Mesenchymal stem cell (in vitro differentiated cells and primary cell): ENCODE measurements around the gene UBQLN1.
"Not testable (repeated sequence)": the region's sequence is repeated elsewhere in the genome, so short reads cannot be mapped to it uniquely, and the experiment has no call there.

ENCODE experiments used
- DNase-seq: peaks from one replicate; pipeline ENCODE4 v3.0.0-alpha.2; 2013
- H2AFZ ChIP-seq: one replicate; pipeline ENCODE4 v1.6.1; 2013; ENCODE audit warnings: low read depth, mild to moderate bottlenecking, control low read depth, inconsistent platforms, low read length, moderate library complexity
- H2AK5ac ChIP-seq: 2 replicates; pipeline ENCODE4 v1.6.1; 2013; ENCODE audit warnings: low read length, moderate library complexity, mild to moderate bottlenecking, inconsistent platforms; ENCODE audit not compliant: severe bottlenecking
- H2BK120ac ChIP-seq: one replicate; pipeline ENCODE4 v1.6.1; 2013; ENCODE audit warnings: low read depth, mild to moderate bottlenecking, inconsistent platforms, low read length, moderate library complexity
- H2BK12ac ChIP-seq, 2 experiments: one replicate each; pipeline ENCODE4 v1.6.1; 2013; ENCODE audit warnings: inconsistent platforms in 2 of 2, low read length in 2 of 2, mild to moderate bottlenecking in 2 of 2, moderate library complexity in 2 of 2, control low read depth in 1 of 2
- H2BK15ac ChIP-seq: one replicate; pipeline ENCODE4 v1.6.1; 2013; ENCODE audit warnings: mild to moderate bottlenecking, low read depth, inconsistent platforms; ENCODE audit not compliant: poor library complexity, severe bottlenecking
- H2BK5ac ChIP-seq: 2 replicates; pipeline ENCODE4 v1.6.1; 2013; ENCODE audit warnings: low read depth, mild to moderate bottlenecking, low read length, control low read depth, inconsistent platforms; ENCODE audit not compliant: poor library complexity, severe bottlenecking
- H3K14ac ChIP-seq, 2 experiments: one replicate each; pipeline ENCODE4 v1.6.1; 2013; ENCODE audit warnings: inconsistent platforms in 2 of 2, low read length in 2 of 2, control low read depth in 1 of 2, mild to moderate bottlenecking in 1 of 2, moderate library complexity in 1 of 2
- H3K18ac ChIP-seq, 2 experiments: one replicate each; pipeline ENCODE4 v1.6.1; 2013; ENCODE audit warnings: inconsistent platforms in 2 of 2, low read length in 2 of 2, control low read depth in 1 of 2, low read depth in 1 of 2, mild to moderate bottlenecking in 1 of 2
- H3K23ac ChIP-seq, 2 experiments: one replicate each; pipeline ENCODE4 v1.6.1; 2013; ENCODE audit warnings: inconsistent platforms in 2 of 2, low read length in 2 of 2, mild to moderate bottlenecking in 2 of 2, moderate library complexity in 2 of 2, control low read depth in 1 of 2
- H3K27ac ChIP-seq: 2 replicates; pipeline ENCODE4 v1.5.1; 2013; ENCODE audit warnings: mild to moderate bottlenecking, moderate library complexity, low read length, control low read depth, inconsistent platforms; ENCODE audit not compliant: poor library complexity, severe bottlenecking
- H3K27me3 ChIP-seq, 2 experiments: 2 replicates each; pipeline versions ENCODE4 v1.6.1 to v1.7.0; 2013; ENCODE audit warnings: low read length in 2 of 2, mild to moderate bottlenecking in 2 of 2, moderate library complexity in 2 of 2, control low read depth in 1 of 2, inconsistent platforms in 1 of 2; ENCODE audit not compliant: control insufficient read depth in 1 of 2, insufficient read depth in 1 of 2
- H3K36me3 ChIP-seq, 2 experiments: 2 replicates each; pipeline versions ENCODE4 v1.6.1 to v1.7.0; 2013; ENCODE audit warnings: low read length in 2 of 2, control low read depth in 1 of 2, inconsistent platforms in 1 of 2, low read depth in 1 of 2, mild to moderate bottlenecking in 1 of 2; ENCODE audit not compliant: insufficient read depth in 2 of 2, control insufficient read depth in 1 of 2
- H3K4ac ChIP-seq, 2 experiments: one replicate each; pipeline ENCODE4 v1.6.1; 2013; ENCODE audit warnings: inconsistent platforms in 2 of 2, low read length in 2 of 2, mild to moderate bottlenecking in 2 of 2, moderate library complexity in 2 of 2, control low read depth in 1 of 2, low read depth in 1 of 2
- H3K4me1 ChIP-seq: 2 replicates; pipeline ENCODE4 v1.6.1; 2013; ENCODE audit warnings: low read depth, low read length, control low read depth; ENCODE audit not compliant: control insufficient read depth, insufficient read depth
- H3K4me2 ChIP-seq: 2 replicates; pipeline ENCODE4 v1.6.1; 2013; ENCODE audit warnings: low read length, mild to moderate bottlenecking, inconsistent platforms; ENCODE audit not compliant: poor library complexity, severe bottlenecking
- H3K4me3 ChIP-seq, 2 experiments: 2 replicates each; pipeline versions ENCODE4 v1.5.1 to v1.7.0; 2013; ENCODE audit warnings: low read length in 2 of 2, mild to moderate bottlenecking in 2 of 2, control low read depth in 1 of 2, low read depth in 1 of 2; ENCODE audit not compliant: insufficient read depth in 1 of 2
- H3K79me1 ChIP-seq: replicated peaks from 2 replicates; pipeline ENCODE4 v1.6.1; 2013; ENCODE audit warnings: mild to moderate bottlenecking, control low read depth, low read length, inconsistent platforms; ENCODE audit not compliant: poor library complexity, severe bottlenecking
- H3K9ac ChIP-seq: 2 replicates; pipeline ENCODE4 v1.7.0; 2013; ENCODE audit warnings: mild to moderate bottlenecking, low read length, moderate library complexity
- H3K9me3 ChIP-seq: 2 replicates; pipeline ENCODE4 v1.7.0; 2013; ENCODE audit warnings: mild to moderate bottlenecking, low read length; ENCODE audit not compliant: control insufficient read depth
- H4K8ac ChIP-seq: one replicate; pipeline ENCODE4 v1.6.1; 2013; ENCODE audit warnings: inconsistent platforms, mild to moderate bottlenecking, low read length, moderate library complexity
- H4K91ac ChIP-seq: one replicate; pipeline ENCODE4 v1.6.1; 2013; ENCODE audit warnings: mild to moderate bottlenecking, low read length, inconsistent platforms
- WGBS: methylation state at CpG from one replicate; pipeline ENCODE4 v1.1.7; 2013; ENCODE audit warnings: mixed read lengths; 5-methylcytosine and 5-hydroxymethylcytosine counted together

Gene UBQLN1

DNA sequence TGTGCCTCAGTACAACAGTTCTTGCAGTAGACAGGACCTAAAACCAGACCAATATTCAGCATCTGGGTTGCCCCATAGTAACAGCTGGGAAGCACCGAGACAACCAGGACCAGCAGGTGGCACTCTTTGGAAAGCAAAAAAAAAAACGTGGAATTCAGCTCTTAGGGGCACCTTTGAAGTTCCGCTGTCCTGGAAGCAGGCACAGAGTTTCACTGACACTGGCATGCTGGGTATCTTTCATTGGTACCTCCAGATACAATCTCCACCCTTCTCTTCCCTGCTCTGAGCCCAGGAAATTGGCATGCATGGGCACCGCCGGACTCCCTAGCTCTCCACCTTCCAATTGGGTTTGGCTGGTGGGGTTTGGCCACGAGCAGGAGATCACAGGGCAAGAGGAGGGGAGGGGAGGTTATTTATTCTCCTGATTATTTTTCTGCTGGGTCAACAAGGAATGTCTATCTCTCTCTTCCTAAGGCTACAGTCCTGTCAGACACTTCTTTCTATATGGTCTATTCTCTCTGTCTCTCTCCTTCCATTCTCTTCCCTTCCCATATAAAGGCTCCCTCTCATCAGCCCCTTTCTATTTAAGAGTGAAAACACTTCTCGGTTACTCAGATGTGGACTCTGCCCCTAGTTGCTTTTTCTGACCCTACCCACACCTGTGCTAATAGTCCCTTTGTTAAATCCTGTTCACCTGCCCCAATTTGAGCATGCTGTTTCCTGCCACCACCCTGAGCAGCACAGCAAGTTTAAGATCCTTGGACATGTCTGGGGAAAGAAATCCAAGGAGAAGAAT lies 86.7 kb downstream of the UBQLN1 start:
- H3K27ac ChIP-seq, result no peak overlapping the region
- no peak overlapping the region for H3K23ac ChIP-seq
- no peak overlapping the region for H2BK5ac ChIP-seq
- H3K18ac ChIP-seq, result no peak overlapping the region
- H3K14ac ChIP-seq, result no peak overlapping the region
- H2BK12ac ChIP-seq, result no peak overlapping the region
- no peak overlapping the region for H3K9ac ChIP-seq
- H2BK15ac ChIP-seq, result no peak overlapping the region
- H3K4me2 ChIP-seq, result peak overlapping the region; percentile 18
- no peak overlapping the region for H2BK120ac ChIP-seq
- no peak overlapping the region for H4K91ac ChIP-seq
- no peak overlapping the region for H4K8ac ChIP-seq
- DNase-seq, result peak; percentile 62
- no peak overlapping the region for H3K4me3 ChIP-seq
- H3K4ac ChIP-seq, result no peak overlapping the region
- H2AFZ ChIP-seq, result no peak overlapping the region
- WGBS, result 26% methylated on average over 4 of the region's 7 CpGs
- H3K36me3 ChIP-seq, result no peaks in the 10 kb centered on the region
- peaks cover 1% of the 10 kb centered on the region for H3K79me1 ChIP-seq
- H2AK5ac ChIP-seq, result no peak overlapping the region
- peaks cover 0 to 5% of the 10 kb centered on the region in 2 experiments for H3K27me3 ChIP-seq
- H3K4me1 ChIP-seq, result peaks cover 2% of the 10 kb centered on the region
- no peaks in the 10 kb centered on the region for H3K9me3 ChIP-seq

DNA sequence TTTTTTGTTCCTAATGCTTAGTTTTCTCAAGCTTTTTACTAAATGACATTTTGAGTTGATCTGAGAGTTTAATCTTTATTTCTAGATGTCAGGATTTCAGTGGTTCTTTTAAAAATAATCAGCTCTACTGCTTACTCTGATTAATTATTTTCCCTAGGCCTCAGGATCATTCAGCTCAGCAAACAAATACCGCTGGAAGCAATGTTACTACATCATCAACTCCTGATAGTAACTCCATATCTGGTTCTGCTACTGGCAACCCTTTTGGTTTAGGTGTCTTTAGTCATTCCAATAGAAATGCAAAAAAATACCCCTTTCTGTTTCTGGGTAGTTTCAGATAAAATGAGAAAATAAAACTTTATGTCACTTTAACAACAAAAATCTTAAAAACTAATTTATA lies 90.5 kb downstream of the UBQLN1 start:
- Histone ChIP-seq H3K9me3 (no peaks in the 10 kb centered on the region), H3K18ac (no peak overlapping the region), H2BK12ac (no peak overlapping the region), H2BK120ac (no peak overlapping the region), H2AFZ (no peak overlapping the region), H3K36me3 (no peaks in the 10 kb centered on the region), H3K23ac (no peak overlapping the region), H3K9ac (no peak overlapping the region), H2AK5ac (no peak overlapping the region), H3K4me2 (no peak overlapping the region), H3K4me3 (no peak overlapping the region), H3K4ac (no peak overlapping the region), H3K14ac (no peak overlapping the region), H3K27ac (no peak overlapping the region), H2BK15ac (no peak overlapping the region), H3K27me3 (peaks cover 0 to 5% of the 10 kb centered on the region in 2 experiments), H3K4me1 (peaks cover 2% of the 10 kb centered on the region), H3K79me1 (no peaks in the 10 kb centered on the region), H4K91ac (no peak overlapping the region), H2BK5ac (no peak overlapping the region), H4K8ac (no peak overlapping the region)
- 100% methylated on average over 1 of the region's 1 CpG for WGBS
- DNase-seq, result no peak

DNA sequence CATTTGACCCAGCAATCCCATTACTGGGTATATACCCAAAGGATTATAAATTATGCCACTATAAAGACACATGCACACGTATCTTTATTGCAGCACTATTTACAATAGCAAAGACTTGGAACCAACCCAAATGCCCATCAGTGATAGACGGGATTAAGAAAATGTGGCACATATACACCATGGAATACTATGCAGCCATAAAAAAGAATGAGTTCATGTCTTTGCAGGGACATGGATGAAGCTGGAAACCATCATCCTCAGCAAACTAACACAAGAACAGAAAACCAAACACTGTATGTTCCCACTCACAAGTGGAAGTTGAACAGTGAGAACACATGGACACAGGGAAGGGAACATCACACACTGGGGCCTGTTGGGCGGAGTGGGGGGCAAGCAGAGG lies 94.5 kb downstream of the UBQLN1 start:
- H2AK5ac ChIP-seq, H3K23ac ChIP-seq, DNase-seq, H2BK120ac ChIP-seq, H4K91ac ChIP-seq, H3K4me1 ChIP-seq, H2BK12ac ChIP-seq, H3K18ac ChIP-seq, H3K36me3 ChIP-seq, H4K8ac ChIP-seq, H3K4me3 ChIP-seq, H2BK5ac ChIP-seq, H3K4ac ChIP-seq, H3K9me3 ChIP-seq, H2AFZ ChIP-seq, H3K27me3 ChIP-seq, H3K14ac ChIP-seq, H3K9ac ChIP-seq, H3K27ac ChIP-seq, H2BK15ac ChIP-seq, H3K4me2 ChIP-seq, H3K79me1 ChIP-seq: not testable (repeated sequence)
- 98% methylated on average over 3 of the region's 3 CpGs for WGBS
